Skin of body (tissue), 2 donors: ENCODE data around the gene XPO1. TPM values are rescaled to one million over a fixed set of nuclear protein-coding genes. Genes with fewer than 3 reads are reported as not detected.

ENCODE experiments used
- DNase-seq: peaks from one replicate; lab custom pipeline; 2025; lab: John Stamatoyannopoulos, UW
- total RNA-seq: library from RNA; depleted of rRNA; stranded (reverse); fragments of >200 nt; gene quantifications from one replicate; pipeline ENCODE4 v1.2.3, GENCODE V29; 2014

Gene XPO1
- total RNA-seq, 1 donor from 2014 or later: 465 TPM

DNA sequence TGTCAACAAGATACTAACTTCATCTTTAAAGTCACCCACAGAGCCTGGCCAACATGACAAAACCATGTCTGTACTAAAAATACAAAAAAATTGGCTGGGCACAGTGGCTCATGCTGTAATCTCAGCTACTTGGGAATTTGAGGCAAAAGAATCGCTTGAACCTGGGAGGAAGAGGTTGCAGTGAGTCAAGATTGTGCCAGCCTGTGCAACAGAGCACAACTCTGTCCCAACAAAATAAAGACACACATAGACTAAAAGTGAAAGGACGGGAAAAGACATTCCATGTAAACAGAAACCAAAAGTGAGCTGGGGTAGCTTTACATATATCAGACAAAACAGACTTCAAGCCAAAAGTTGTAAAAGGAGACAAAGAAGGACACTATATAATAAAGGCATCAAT is 102.1 kb downstream of the XPO1 start:
- no peak for DNase-seq

DNA sequence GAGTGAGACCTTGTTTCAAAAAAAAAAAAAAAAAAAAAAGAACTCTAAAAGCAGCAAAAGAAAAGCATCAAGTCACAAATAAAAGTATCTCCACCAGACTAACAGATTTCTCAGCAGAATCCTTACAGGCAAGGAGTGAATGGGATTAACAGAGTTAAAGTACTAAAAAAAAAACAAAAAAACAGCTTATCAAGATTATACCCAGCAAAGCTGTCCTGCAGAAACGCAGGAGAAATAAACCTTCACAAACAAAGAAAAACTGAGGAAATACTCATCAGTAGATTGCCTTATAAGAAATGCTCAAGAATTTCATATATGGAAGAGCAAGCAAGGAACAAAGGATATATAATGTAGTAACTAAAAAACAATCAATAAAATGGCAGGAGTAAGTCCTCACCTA is 102.9 kb downstream of the XPO1 start:
- DNase-seq: no peak

DNA sequence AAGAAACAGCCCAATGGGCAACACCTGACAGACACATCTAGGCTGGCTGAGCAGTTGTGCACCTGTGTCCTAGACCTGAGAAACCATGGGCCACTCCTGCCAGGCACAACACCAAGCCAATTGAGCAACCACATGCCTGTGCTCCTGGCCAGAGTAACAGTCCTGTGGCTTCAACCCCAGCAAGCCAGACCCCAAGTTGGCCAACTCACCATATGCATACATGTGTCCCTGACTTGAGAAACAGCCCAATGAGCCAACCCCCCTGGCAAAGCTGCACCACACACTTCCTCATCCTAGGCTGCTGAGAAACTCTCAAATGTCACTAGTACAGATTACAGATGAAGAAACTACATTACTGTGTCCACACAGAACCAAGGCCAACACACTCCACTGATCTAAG is 103.8 kb downstream of the XPO1 start:
- no peak for DNase-seq

DNA sequence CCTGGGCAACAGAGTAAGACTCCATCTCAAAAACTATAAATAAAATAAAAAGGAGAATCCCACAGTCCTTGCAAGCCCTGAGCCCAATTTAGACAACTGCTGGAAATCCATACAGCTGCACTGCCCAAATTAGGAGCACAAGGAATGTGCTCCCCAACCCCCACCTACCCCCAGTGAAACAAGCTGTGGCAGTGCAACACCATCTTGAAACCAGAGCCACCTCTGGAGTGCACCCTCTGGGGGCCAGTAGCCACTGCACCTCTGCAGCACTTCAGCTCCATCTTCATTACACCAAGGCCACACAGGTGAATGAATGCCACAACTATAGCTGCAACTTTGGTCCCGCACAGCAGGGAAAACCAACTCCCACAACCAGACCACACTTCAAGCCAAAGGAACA is 104.5 kb downstream of the XPO1 start:
- no peak for DNase-seq

DNA sequence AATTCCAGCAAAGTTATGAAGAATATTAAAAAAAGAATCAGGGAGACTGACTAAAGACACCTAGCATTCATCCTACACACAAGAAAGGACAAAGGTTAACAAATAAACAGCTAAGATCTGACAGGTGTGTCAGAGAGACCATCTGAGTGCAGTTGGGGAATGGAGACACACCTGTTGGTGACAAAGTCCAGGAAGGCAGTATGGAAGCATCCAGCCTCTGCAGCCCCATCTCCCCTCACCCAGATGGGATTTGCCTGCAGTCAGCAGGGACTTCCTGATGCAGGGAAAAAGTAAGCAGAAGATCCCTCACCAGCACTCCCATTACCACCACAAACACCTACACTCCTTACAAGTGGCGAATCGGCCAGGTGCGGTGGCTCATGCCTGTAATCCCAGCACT is 105.2 kb downstream of the XPO1 start:
- no peak for DNase-seq

DNA sequence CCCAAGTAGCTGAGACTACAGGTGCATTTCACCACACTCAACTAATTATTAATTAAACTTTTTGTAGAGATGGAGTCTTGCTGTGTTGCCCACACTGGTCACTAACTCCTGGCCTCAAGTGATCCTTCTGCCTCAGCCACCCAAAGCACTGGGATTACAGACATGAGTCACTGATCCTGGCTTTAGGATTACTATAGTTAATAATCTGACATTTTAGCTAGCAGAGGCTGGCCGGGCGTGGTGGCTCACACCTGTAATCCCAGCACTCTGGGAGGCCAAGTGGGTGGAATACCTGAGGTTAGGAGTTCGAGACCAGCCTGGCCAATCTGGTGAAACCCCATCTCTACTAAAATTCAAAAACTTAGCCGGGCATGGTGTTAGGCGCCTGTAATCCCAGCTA is 106.8 kb downstream of the XPO1 start:
- no peak for DNase-seq

Other genes starting within 250 kb of the XPO1 start
- 133 TPM for gene USP34, start 67.3 kb downstream of the XPO1 start, total RNA-seq